COR-L47 (cell line): ENCODE results near the gene TBCB.
"Not testable (repeated sequence)": the region's sequence is repeated elsewhere in the genome, so short reads cannot be mapped to it uniquely, and the experiment has no call there.

ENCODE experiments used
- DNase-seq: peaks from one replicate; lab custom pipeline; 2025; lab: John Stamatoyannopoulos, UW

Gene TBCB

DNA sequence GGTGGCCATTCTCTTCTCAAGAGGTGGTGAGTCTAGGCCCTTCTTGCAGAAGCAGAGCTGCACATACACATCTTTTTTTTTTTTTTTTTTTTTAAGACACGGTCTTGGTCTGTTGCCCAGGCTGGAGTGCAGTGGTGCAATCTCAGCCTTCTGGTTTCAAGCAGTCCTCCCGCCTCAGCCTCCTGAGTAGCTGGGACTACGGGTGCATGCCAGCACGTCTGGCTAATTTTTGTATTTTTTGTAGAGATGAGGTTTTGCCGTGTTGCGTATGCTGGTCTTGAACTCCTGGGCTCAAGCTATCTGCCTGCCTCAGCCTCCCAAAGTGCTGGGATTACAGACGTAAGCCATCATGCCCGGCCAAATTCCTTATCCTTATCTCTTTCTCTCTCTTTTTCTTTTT is 58.6 kb downstream of the TBCB start:
- not testable (repeated sequence) for DNase-seq
